GM21423 (cell line): ENCODE measurements around the gene DTX3.
"Not testable (repeated sequence)": the region's sequence is repeated elsewhere in the genome, so short reads cannot be mapped to it uniquely, and the experiment has no call there.

ENCODE experiments used
- ATAC-seq: cut with Tn5 transposase; IDR thresholded peaks from one replicate; pipeline ENCODE4 v1.9.1; 2021; ENCODE audit warnings: mild to moderate bottlenecking, moderate library complexity; ENCODE audit not compliant: unreplicated experiment

Gene DTX3

GRCh38 chr12:57604454-57604991 is at the start of gene DTX3:
DTX3 (plus strand) TSS chr12:57604824; CDS start chr12:57606518, 1,694 bp downstream.
- peak; percentile 50 for ATAC-seq

GRCh38 chr12:57554897-57555296 is 49.7 kb upstream of the DTX3 start:
- no peak for ATAC-seq

- ATAC-seq = no peak
Observed at GRCh38 chr12:57558864-57559263, 45.8 kb upstream of the DTX3 start.

- no peak for ATAC-seq
Observed at GRCh38 chr12:57560516-57560915, 44.1 kb upstream of the DTX3 start.

GRCh38 chr12:57561117-57561516 is 43.5 kb upstream of the DTX3 start:
- ATAC-seq = not testable (repeated sequence)

GRCh38 chr12:57563358-57563757 is 41.3 kb upstream of the DTX3 start:
- ATAC-seq = no peak

- no peak for ATAC-seq
Observed at GRCh38 chr12:57564178-57564740, 40.4 kb upstream of the DTX3 start.

GRCh38 chr12:57568838-57569237 is 35.8 kb upstream of the DTX3 start:
- ATAC-seq = no peak

GRCh38 chr12:57569858-57570257 is 34.8 kb upstream of the DTX3 start:
- ATAC-seq = no peak

GRCh38 chr12:57570438-57570837 is 34.2 kb upstream of the DTX3 start:
- not testable (repeated sequence) for ATAC-seq

- ATAC-seq = no peak
Observed at GRCh38 chr12:57571926-57572762, 32.5 kb upstream of the DTX3 start.

- no peak for ATAC-seq
Observed at GRCh38 chr12:57574795-57575194, 29.8 kb upstream of the DTX3 start.

- ATAC-seq = no peak
Observed at GRCh38 chr12:57575771-57576612, 28.6 kb upstream of the DTX3 start.

GRCh38 chr12:57576613-57577160 is 27.9 kb upstream of the DTX3 start:
- no peak for ATAC-seq

GRCh38 chr12:57577981-57578758 is 26.5 kb upstream of the DTX3 start:
- no peak for ATAC-seq

- ATAC-seq = no peak
Observed at GRCh38 chr12:57579011-57579410, 25.6 kb upstream of the DTX3 start.

- no peak for ATAC-seq
Observed at GRCh38 chr12:57579677-57580465, 24.8 kb upstream of the DTX3 start.

- ATAC-seq = no peak
Observed at GRCh38 chr12:57580466-57580795, 24.2 kb upstream of the DTX3 start.

- ATAC-seq = no peak
Observed at GRCh38 chr12:57581802-57582201, 22.8 kb upstream of the DTX3 start.

GRCh38 chr12:57582440-57582839 is 22.2 kb upstream of the DTX3 start:
- ATAC-seq = no peak
